Endodermal cell (in vitro differentiated cells): Measurements from ENCODE around the gene RRH. TPM values are rescaled to one million over a fixed set of nuclear protein-coding genes. Genes with fewer than 3 reads are reported as not detected.

Experiments
- DNase-seq: peaks from one replicate; pipeline ENCODE4 v3.0.0-alpha.2; 2017
- H3K27ac ChIP-seq: 2 replicates; pipeline ENCODE4 v1.5.1; 2013; ENCODE audit warnings: mild to moderate bottlenecking, low read depth, low read length, moderate library complexity
- H3K27me3 ChIP-seq: 2 replicates; pipeline ENCODE4 v1.6.1; 2013; ENCODE audit warnings: mild to moderate bottlenecking, low read length, moderate library complexity; ENCODE audit not compliant: insufficient read depth, control insufficient read depth, poor library complexity, severe bottlenecking
- H3K36me3 ChIP-seq: 2 replicates; pipeline ENCODE4 v1.7.0; 2013; ENCODE audit warnings: mild to moderate bottlenecking, low read length, moderate library complexity; ENCODE audit not compliant: control insufficient read depth, insufficient read depth
- H3K4me1 ChIP-seq: one replicate; pipeline ENCODE4 v1.7.0; 2013; ENCODE audit warnings: low read length; ENCODE audit not compliant: control insufficient read depth, insufficient read depth
- H3K4me3 ChIP-seq: 2 replicates; pipeline ENCODE4 v1.5.1; 2013; ENCODE audit warnings: mild to moderate bottlenecking, low read length, moderate library complexity
- H3K9ac ChIP-seq: 2 replicates; pipeline ENCODE4 v1.6.1; 2013; ENCODE audit warnings: mild to moderate bottlenecking, low read length, moderate library complexity; ENCODE audit not compliant: poor library complexity, severe bottlenecking; ENCODE audit errors: extremely low read depth
- H3K9me3 ChIP-seq: 2 replicates; pipeline ENCODE4 v1.6.1; 2013; ENCODE audit warnings: mild to moderate bottlenecking, low read length, moderate library complexity; ENCODE audit not compliant: control insufficient read depth
- H3K27ac Mint-ChIP-seq: 2 replicates; pipeline ENCODE4 v1.8.0; 2020; ENCODE audit warnings: mixed read lengths
- H3K27me3 Mint-ChIP-seq: 2 replicates; pipeline ENCODE4 v1.8.0; 2021; ENCODE audit warnings: mild to moderate bottlenecking, mixed read lengths; ENCODE audit not compliant: insufficient read depth
- H3K36me3 Mint-ChIP-seq: 2 replicates; pipeline ENCODE4 v1.8.0; 2020; ENCODE audit warnings: low read depth, mixed read lengths
- H3K4me1 Mint-ChIP-seq: 2 replicates; pipeline ENCODE4 v1.8.0; 2020; ENCODE audit warnings: mixed read lengths
- H3K4me3 Mint-ChIP-seq: 2 replicates; pipeline ENCODE4 v1.8.0; 2020; ENCODE audit warnings: mild to moderate bottlenecking, moderate library complexity, mixed read lengths
- H3K9me3 Mint-ChIP-seq: 2 replicates; pipeline ENCODE4 v1.8.0; 2020; ENCODE audit warnings: mild to moderate bottlenecking, mixed read lengths
- CTCF ChIP-seq: fragments of 200-600 bp; sonication (generic); conservative IDR thresholded peaks from 2 replicates; pipeline ENCODE4 v1.5.0; 2021; ENCODE audit warnings: antibody characterized with exemption, mild to moderate bottlenecking
- WGBS, 2 experiments: methylation state at CpG; one replicate each; pipeline versions ENCODE4 v1.1.5 to v1.1.7; 2013; ENCODE audit warnings: missing lambda C conversion rate in 2 of 2, mixed read lengths in 1 of 2; ENCODE audit not compliant: insufficient coverage in 1 of 2, insufficient read length in 1 of 2; 5-methylcytosine and 5-hydroxymethylcytosine counted together
- total RNA-seq, 2 donors: library from RNA; stranded (reverse); fragmentation: NEBNext Ultra II Directional in 1 of 2; extraction: Animal tissue kit (Norgen Biotek cat#: 25700) in 1 of 2; gene quantifications; 2 replicates in 1 of 2; 3 replicates in 1 of 2; pipeline ENCODE4 v1.2.1, GENCODE V29; 2021

Gene RRH
- total RNA-seq, 2 donors from 2014 or later = 0.18 TPM; not detected in 1

- DNase-seq = no peak
- no peak overlapping the region for H3K4me3 Mint-ChIP-seq
Measured at GRCh38 chr4:109795059-109795458, 32.7 kb upstream of the RRH start.

GRCh38 chr4:109798866-109799265 lies 28.9 kb upstream of the RRH start:
- Mint-ChIP-seq H3K27me3 (no peaks in the 10 kb centered on the region), H3K36me3 (no peaks in the 10 kb centered on the region), H3K9me3 (peaks cover 16% of the 10 kb centered on the region), H3K27ac (no peak overlapping the region), H3K4me3 (no peak overlapping the region), H3K4me1 (no peaks in the 10 kb centered on the region)
- DNase-seq = no peak
- Histone ChIP-seq H3K27me3 (no peaks in the 10 kb centered on the region), H3K4me1 (no peaks in the 10 kb centered on the region), H3K4me3 (no peak overlapping the region), H3K27ac (no peak overlapping the region), H3K9ac (no peak overlapping the region), H3K36me3 (no peaks in the 10 kb centered on the region), H3K9me3 (no peaks in the 10 kb centered on the region)
- peak; percentile 52 for TF ChIP-seq CTCF

More at GRCh38 chr4:109795059-109795458, 32.7 kb upstream of the RRH start:
- H3K9ac ChIP-seq = no peak overlapping the region
- Mint-ChIP-seq H3K36me3 (no peaks in the 10 kb centered on the region), H3K27ac (no peak overlapping the region), H3K4me1 (no peaks in the 10 kb centered on the region), H3K9me3 (peaks cover 17% of the 10 kb centered on the region), H3K27me3 (no peaks in the 10 kb centered on the region)
- no peaks in the 10 kb centered on the region for H3K36me3 ChIP-seq
- no peak overlapping the region for H3K27ac ChIP-seq
- no peaks in the 10 kb centered on the region for H3K27me3 ChIP-seq
- H3K9me3 ChIP-seq = no peaks in the 10 kb centered on the region
- 87% methylated on average over 6 of the region's 6 CpGs; no CpG with 5 or more reads in 1 of the 2 experiments for WGBS, 2 experiments
- TF ChIP-seq CTCF = no peak
- H3K4me1 ChIP-seq = no peaks in the 10 kb centered on the region
- H3K4me3 ChIP-seq = no peak overlapping the region

GRCh38 chr4:109801099-109801789 lies 26.5 kb upstream of the RRH start:
- no peak overlapping the region for H3K27ac ChIP-seq
- H3K9ac ChIP-seq = no peak overlapping the region
- 76 to 95% methylated on average over 2 to 4 of the region's 4 CpGs for WGBS, 2 experiments
- no peaks in the 10 kb centered on the region for H3K36me3 ChIP-seq
- Mint-ChIP-seq H3K27me3 (no peaks in the 10 kb centered on the region), H3K9me3 (peaks cover 6% of the 10 kb centered on the region), H3K27ac (no peak overlapping the region), H3K4me3 (no peak overlapping the region), H3K4me1 (no peaks in the 10 kb centered on the region), H3K36me3 (no peaks in the 10 kb centered on the region)
- H3K9me3 ChIP-seq = no peaks in the 10 kb centered on the region
- no peak for DNase-seq
- no peak overlapping the region for H3K4me3 ChIP-seq
- no peaks in the 10 kb centered on the region for H3K27me3 ChIP-seq
- no peak for TF ChIP-seq CTCF
- no peaks in the 10 kb centered on the region for H3K4me1 ChIP-seq
